Measurements from ENCODE around the gene CAMK2D. TPM values are rescaled to one million over a fixed set of nuclear protein-coding genes. Genes with fewer than 3 reads are reported as not detected.

Gene CAMK2D
- total RNA-seq, 2 experiments from 2014 or later = 104 to 120 TPM

DNA sequence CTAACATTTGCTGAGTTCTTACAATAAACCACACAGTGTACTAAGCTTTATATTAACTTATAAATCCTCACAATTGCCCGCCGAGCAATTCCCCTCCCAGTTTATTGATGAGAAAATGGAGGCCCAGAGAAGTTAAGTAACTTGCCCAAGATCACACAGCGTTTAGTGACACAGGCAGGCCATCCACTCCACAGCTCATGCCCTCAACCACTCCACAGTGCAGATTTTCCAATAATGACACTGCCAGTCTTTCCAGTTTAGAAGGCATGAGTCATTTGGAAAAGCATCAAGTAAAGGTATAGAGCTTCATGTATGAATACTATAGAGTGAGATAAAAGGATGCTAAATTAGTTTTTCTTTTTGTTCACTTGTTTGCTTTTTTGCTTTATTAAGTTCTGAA lies 208.5 kb downstream of the CAMK2D start:
- Histone ChIP-seq H3K9me3 (ENCODE audit: low read length) (no peaks in the 10 kb centered on the region), H3K4me3 (ENCODE audit: low read depth, low read length, poor library complexity, severe bottlenecking) (no peak overlapping the region), H3K36me3 (ENCODE audit: insufficient read depth, low read length) (peaks cover 65% of the 10 kb centered on the region), H3K4me1 (ENCODE audit: insufficient read depth, low read length, poor library complexity, severe bottlenecking) (peaks cover 35% of the 10 kb centered on the region), H4K20me1 (ENCODE audit: insufficient read depth, low read length) (no peaks in the 10 kb centered on the region), H3K79me2 (ENCODE audit: insufficient read depth, low read depth, low read length) (peaks cover 5% of the 10 kb centered on the region; the same call in 1 of the 2 replicates), H3K27ac (ENCODE audit: low read depth, low read length, poor library complexity, severe bottlenecking) (no peak overlapping the region), H3K4me2 (ENCODE audit: low read length) (no peak overlapping the region), H3K9me2 (ENCODE audit: insufficient read depth, low read length) (no peaks in the 10 kb centered on the region), H2AFZ (ENCODE audit: low read length) (no peak overlapping the region)
- ChIA-PET CTCF (ENCODE audit: unreplicated experiment) (no interaction called here), POLR2A (interaction anchor here (0.6 to 4.1 kb wide), 4 partner anchors 11 to 208 kb away, joined by 3 to 18 read pairs (median 3); no protein-coding TSS in a partner anchor)
- no peak for TF ChIP-seq EZH2phosphoT487 (IDR thresholded peaks at IDR 0.05; ENCODE audit: borderline replicate concordance, low read depth, low read length)
- TF ChIP-seq, protein P1, sequence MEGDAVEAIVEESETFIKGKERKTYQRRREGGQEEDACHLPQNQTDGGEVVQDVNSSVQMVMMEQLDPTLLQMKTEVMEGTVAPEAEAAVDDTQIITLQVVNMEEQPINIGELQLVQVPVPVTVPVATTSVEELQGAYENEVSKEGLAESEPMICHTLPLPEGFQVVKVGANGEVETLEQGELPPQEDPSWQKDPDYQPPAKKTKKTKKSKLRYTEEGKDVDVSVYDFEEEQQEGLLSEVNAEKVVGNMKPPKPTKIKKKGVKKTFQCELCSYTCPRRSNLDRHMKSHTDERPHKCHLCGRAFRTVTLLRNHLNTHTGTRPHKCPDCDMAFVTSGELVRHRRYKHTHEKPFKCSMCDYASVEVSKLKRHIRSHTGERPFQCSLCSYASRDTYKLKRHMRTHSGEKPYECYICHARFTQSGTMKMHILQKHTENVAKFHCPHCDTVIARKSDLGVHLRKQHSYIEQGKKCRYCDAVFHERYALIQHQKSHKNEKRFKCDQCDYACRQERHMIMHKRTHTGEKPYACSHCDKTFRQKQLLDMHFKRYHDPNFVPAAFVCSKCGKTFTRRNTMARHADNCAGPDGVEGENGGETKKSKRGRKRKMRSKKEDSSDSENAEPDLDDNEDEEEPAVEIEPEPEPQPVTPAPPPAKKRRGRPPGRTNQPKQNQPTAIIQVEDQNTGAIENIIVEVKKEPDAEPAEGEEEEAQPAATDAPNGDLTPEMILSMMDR (conservative IDR thresholded peaks at IDR 0.05; ENCODE audit: low read length) = no peak
- intact Hi-C loops (cut with micrococcal nuclease; ENCODE audit: unreplicated experiment) = no loop called here
- BruUV-seq (replicated peaks) = no TSS peak
- no peak for DNase-seq (ENCODE audit: low spot score)

DNA sequence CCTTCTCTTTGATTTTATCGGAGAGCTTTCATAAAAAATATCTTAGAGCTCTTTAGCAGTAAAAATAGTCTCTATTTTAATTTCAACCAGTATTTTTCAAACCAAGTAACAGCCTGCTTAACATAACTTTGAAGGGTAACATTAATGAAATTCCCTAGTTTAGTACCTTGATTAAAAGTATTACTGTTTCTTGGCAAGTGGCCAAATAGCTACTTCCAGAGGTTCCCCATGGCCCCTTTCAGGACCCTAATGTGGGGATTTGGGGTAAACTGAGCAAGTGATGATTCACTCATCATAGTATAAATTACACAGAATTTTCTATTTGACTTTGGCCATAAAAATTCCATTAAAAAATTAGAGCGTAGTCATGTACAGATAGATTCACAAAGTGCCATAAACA lies 211.0 kb downstream of the CAMK2D start:
- H3K36me3 ChIP-seq (ENCODE audit: insufficient read depth, low read length) = peaks cover 68% of the 10 kb centered on the region
- no peak for TF ChIP-seq EZH2phosphoT487 (IDR thresholded peaks at IDR 0.05; ENCODE audit: borderline replicate concordance, low read depth, low read length)
- TF ChIP-seq, protein P1 (conservative IDR thresholded peaks at IDR 0.05; ENCODE audit: low read length) = no peak
- no peak for DNase-seq (ENCODE audit: low spot score)
- peaks cover 5% of the 10 kb centered on the region; the same call in 1 of the 2 replicates for H3K79me2 ChIP-seq (ENCODE audit: insufficient read depth, low read depth, low read length)
- no peak overlapping the region for H3K27ac ChIP-seq (ENCODE audit: low read depth, low read length, poor library complexity, severe bottlenecking)
- no peak overlapping the region for H3K4me2 ChIP-seq (ENCODE audit: low read length)
- peaks cover 25% of the 10 kb centered on the region for H3K4me1 ChIP-seq (ENCODE audit: insufficient read depth, low read length, poor library complexity, severe bottlenecking)
- H4K20me1 ChIP-seq (ENCODE audit: insufficient read depth, low read length) = no peaks in the 10 kb centered on the region
- POLR2A ChIA-PET = interaction anchor here (1.1 to 2.0 kb wide), 6 partner anchors 9 to 93 kb away, joined by 4 to 10 read pairs (median 6); no protein-coding TSS in a partner anchor
- no peaks in the 10 kb centered on the region for H3K9me3 ChIP-seq (ENCODE audit: low read length)
- no peak overlapping the region for H2AFZ ChIP-seq (ENCODE audit: low read length)
- CTCF ChIA-PET (ENCODE audit: unreplicated experiment) = interaction anchor here (0.6 to 1.0 kb wide), 2 partner anchors 11 to 210 kb away, joined by 3 to 8 read pairs; no protein-coding TSS in a partner anchor
- no TSS peak for BruUV-seq (replicated peaks)
- no peak overlapping the region for H3K4me3 ChIP-seq (ENCODE audit: low read depth, low read length, poor library complexity, severe bottlenecking)
- no peaks in the 10 kb centered on the region for H3K9me2 ChIP-seq (ENCODE audit: insufficient read depth, low read length)
- intact Hi-C loops (cut with micrococcal nuclease; ENCODE audit: unreplicated experiment) = no loop called here

DNA sequence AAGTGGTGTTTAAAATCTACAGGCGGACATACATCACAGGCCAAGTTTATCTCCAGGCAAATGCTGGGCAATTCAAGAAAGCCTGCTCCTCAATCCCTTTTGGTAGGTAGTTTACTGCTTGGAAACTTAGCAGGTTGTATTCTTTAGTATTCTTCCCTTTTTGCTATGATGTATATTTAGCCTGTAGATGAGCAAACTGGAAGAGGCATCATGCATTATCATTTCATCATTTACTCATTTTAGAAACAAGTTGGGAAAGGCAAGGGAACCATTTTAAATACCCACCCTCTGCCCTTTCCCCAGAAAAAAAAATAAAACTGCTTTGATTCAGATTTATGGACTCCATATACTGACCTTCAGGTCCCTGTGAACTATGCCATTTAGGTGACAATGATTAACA lies 213.2 kb downstream of the CAMK2D start:
- Histone ChIP-seq H3K79me2 (ENCODE audit: insufficient read depth, low read depth, low read length) (peaks cover 5% of the 10 kb centered on the region; the same call in 1 of the 2 replicates), H3K4me2 (ENCODE audit: low read length) (peak overlapping the region; percentile 28; the same call in 1 of the 2 replicates), H3K4me3 (ENCODE audit: low read depth, low read length, poor library complexity, severe bottlenecking) (no peak overlapping the region), H3K9me2 (ENCODE audit: insufficient read depth, low read length) (no peaks in the 10 kb centered on the region), H3K9me3 (ENCODE audit: low read length) (no peaks in the 10 kb centered on the region), H3K36me3 (ENCODE audit: insufficient read depth, low read length) (peaks cover 81% of the 10 kb centered on the region), H2AFZ (ENCODE audit: low read length) (peak overlapping the region; percentile 9; the same call in 1 of the 2 replicates), H3K27ac (ENCODE audit: low read depth, low read length, poor library complexity, severe bottlenecking) (peak overlapping the region; percentile 60), H3K4me1 (ENCODE audit: insufficient read depth, low read length, poor library complexity, severe bottlenecking) (peaks cover 25% of the 10 kb centered on the region), H4K20me1 (ENCODE audit: insufficient read depth, low read length) (no peaks in the 10 kb centered on the region)
- ChIA-PET POLR2A (interaction anchor here (0.6 to 2.5 kb wide), 4 partner anchors 12 to 85 kb away, joined by 3 to 39 read pairs (median 4); no protein-coding TSS in a partner anchor), CTCF (ENCODE audit: unreplicated experiment) (interaction anchor here (0.7 to 1.3 kb wide), 4 partner anchors 9 to 210 kb away, joined by 3 to 8 read pairs (median 4); no protein-coding TSS in a partner anchor)
- intact Hi-C loops (cut with micrococcal nuclease; ENCODE audit: unreplicated experiment) = loop anchor here (5.0 kb wide), 3 partner anchors 134 to 359 kb away; no protein-coding TSS in a partner anchor
- no peak for DNase-seq (ENCODE audit: low spot score)
- no TSS peak for BruUV-seq (replicated peaks)
- no peak for TF ChIP-seq EZH2phosphoT487 (IDR thresholded peaks at IDR 0.05; ENCODE audit: borderline replicate concordance, low read depth, low read length)
- TF ChIP-seq, protein P1 (conservative IDR thresholded peaks at IDR 0.05; ENCODE audit: low read length) = no peak

Data from OCI-LY7 (cell line).